NCI-H345 (cell line): Measurements from ENCODE around the gene ABCC5.
"Not testable (repeated sequence)": the region's sequence is repeated elsewhere in the genome, so short reads cannot be mapped to it uniquely, and the experiment has no call there.

Experiments
- DNase-seq: peaks from one replicate; lab custom pipeline; 2025; lab: John Stamatoyannopoulos, UW

Gene ABCC5

DNA sequence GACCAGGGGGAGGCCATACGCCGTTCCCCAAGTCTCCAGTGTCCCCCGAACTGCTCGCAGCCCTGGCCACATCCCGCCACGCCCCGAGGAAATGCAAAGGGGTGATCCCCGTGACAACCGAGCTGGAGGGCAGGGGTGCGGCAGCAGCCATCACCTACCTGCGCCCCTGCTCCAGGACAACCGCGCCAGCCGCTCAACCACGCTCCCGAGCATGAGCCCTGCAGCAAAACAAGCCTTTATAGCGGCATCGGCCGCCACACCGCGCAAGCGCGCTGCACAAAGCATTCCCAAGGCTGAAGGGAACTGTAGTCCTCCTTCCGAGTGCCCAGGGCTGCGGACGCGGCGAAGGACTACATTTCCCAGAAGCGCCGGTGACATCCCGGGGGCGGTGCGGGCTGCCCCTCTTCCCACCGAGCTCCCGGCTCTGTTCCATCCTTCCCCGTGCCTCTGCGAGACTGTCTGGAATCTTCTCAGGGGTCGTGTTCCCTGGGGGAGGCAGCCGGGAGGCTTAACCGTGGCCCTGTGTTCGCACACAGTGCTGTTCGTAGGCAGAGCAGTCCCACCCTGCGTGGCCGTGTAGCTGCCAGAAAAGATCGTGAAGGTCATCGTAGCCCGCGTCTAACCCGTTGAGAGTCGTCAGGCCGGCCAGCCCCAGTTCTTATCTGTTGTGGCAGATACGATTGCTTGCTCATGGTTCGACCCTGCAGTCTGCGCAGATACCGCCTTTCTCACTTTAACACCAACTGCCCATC is at the start of gene ABCC5:
TSS of gene ABCC5 (minus strand) at position 213 of the 752 bp plus-strand sequence. CDS start 3,492 bp downstream, outside the sequence.
- peak; percentile 98 for DNase-seq

DNA sequence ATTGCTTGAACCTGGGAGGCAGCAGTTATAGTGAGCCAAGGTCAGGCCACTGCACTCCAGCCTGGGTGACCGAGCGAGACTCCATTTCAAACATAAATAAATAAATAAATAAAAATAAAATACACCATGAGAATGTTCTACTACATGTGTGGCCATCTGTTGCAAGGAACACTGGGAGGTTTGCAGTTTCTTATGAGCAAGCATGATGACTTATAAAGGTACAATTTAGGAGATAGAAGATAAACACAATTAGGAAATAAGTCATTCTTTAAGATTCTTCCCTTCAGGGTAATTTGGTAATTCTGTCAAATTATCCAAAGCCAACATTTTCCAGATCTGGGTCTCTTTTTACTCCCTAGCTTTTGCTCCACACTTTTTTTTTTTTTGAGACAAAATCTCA is 48.5 kb upstream of the ABCC5 start:
- DNase-seq, result no peak

DNA sequence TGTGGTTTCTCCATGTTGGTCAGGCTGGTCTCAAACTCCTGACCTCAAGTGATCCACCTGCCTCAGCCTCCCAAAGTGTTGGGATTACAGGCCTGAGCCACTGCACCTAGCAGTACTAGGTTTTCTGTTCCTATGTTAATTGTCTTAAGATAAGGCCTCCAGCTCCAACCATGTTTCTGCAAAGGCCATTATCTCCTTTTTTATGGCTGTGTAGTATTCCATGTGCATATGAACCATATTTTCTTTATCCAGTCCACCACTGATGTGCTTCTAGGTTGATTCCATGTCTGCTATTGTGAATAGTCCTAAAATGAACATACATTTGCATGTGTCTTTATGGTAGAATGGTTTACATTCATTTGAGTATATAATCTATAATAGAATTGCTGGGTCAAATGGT is 45.0 kb upstream of the ABCC5 start:
- DNase-seq, result no peak

DNA sequence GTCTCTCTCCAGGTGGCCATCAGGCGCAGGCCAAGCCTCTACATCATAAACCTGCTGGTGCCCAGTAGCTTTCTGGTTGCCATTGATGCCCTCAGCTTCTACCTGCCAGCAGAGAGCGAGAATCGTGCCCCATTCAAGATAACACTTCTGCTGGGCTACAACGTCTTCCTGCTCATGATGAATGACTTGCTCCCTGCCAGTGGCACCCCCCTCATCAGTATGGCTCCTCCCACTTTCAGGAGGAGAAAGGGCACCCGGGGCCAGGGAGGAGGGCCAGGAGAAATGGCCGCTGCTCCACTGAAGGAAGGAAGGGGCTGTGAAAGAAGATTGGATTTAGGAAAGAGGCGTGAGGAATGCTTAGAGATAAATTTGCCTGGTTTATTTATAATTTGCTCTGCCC is 41.7 kb upstream of the ABCC5 start:
- DNase-seq, result no peak

DNA sequence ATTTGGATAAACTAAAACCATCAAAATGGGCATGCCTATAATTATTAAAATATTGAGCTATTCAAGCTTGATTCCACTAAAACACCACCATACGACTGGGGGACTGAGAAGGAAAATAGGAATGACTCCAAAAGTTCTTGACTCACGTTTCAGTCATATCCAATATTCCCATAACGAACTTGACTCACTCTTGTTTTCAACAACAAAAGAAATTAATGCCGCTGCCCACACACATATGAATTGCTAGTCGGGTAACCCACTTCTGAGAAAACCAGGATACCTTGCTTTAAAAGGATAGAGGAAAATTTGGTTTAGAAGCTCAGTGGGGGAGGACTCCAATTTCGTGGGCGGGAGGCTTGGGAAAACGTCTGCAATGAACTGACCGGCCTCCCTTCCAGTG is 40.3 kb upstream of the ABCC5 start:
- DNase-seq, result no peak

DNA sequence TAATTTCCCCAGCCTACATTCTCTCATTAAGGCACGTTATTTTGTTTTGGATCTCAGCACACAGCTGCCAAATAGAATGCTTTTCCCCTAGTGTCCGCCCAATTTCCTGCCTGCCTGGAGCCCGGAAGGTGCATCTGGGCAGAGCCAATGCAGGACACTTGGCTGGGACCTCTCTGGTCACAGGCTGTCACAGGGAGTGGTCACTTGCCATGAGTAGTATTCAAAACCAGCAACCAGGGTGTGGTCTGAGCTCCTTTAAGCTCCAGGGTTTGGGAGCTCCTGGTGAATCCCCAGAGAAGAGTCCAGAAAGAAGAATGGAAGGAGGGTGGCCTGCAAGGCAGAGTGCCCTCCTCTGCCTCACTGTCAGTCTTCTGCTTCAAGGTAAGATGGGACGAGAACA is 35.1 kb upstream of the ABCC5 start, which contains the start of gene HTR3C:
TSS of gene HTR3C (plus strand) at position 281 of the 400 bp plus-strand sequence. CDS start at position 315, 34 bp downstream.
- no peak for DNase-seq

DNA sequence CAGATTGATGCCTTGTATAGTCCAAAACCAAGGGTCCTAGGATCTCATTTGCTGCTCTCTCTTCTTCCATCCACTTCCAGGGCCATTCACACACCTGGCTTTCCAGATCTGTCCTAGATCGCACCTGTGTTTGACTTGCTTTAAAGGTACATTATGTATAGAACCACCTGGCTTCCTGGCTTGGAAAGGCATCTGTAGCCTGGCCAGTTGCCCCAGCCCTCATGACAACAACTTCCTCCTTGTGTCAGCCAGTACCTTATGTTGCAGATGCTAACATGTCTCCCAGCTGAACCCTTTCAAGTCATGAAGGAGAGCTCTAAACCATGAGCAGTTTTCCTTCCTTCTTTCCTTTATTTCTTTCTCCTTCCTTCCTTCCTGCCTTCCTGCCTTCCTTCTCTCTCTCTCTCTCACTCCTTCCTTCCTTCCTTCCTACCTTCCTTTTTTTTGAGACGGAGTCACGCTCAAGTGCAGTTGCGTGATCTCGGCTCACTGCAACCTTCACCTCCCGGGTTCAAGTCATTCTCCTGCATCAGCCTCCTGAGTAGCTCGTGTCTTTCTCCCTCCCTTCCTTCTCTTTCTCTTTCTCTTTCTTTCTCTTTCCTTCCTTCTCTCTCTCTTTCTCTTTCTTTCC is 32.6 kb upstream of the ABCC5 start:
- DNase-seq, result peak; percentile 54

DNA sequence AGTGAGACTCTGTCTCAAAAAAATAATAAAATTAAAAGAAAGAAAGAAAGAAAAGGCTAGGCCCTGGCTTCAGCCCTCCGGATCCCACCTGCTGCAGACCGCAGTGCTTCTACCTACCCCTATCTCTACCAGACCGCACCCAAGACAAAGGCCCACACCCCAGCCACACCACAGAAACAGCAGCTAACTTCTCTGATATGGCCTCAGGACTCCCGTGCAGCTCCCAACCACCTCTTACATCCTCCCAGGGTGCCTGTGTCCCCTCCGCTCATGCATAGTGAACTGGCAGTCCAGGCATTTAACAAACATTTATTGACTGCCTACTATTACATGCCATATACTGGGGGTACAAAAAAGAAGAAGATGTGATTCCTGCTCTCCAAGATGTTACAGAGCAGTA is 28.3 kb upstream of the ABCC5 start:
- no peak for DNase-seq

DNA sequence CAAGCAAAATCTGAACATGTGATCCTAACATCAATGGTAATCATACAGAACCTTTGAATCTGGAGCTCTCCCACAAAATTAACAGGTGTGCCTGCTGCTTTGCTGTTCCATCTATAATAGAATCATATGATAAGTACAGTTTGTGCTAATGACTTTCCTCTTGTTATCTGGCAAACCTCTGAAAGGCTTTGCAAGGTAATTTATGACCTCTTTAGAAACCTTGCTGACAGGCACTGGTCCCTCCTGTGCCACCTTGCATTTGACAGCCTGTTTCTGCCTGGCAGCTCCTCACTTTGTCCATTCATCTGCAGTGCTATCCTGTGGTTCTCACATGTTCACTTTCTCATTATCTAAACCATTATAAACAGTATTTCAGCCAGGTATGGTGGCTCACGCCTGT is 24.9 kb upstream of the ABCC5 start:
- peak; percentile 39 for DNase-seq

DNA sequence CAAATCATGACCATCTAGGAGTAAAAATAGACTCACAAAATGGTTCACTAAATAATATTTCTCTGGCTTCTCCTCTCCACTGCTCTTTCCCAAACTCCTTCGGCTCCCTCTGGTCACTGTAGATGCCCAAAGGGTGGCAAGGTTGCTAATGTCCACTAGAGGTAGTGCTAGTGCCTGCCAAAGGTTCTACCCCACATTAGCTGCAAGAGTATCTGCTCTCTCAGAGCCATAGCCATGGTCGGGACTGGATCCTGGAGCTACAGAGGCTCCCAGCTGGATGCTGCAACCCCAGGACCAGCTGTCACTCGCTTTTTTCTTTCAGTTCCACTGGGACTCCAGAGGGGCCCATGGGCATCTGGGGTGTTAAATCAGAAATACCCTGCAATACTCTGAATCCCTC is 22.3 kb upstream of the ABCC5 start:
- DNase-seq, result no peak

DNA sequence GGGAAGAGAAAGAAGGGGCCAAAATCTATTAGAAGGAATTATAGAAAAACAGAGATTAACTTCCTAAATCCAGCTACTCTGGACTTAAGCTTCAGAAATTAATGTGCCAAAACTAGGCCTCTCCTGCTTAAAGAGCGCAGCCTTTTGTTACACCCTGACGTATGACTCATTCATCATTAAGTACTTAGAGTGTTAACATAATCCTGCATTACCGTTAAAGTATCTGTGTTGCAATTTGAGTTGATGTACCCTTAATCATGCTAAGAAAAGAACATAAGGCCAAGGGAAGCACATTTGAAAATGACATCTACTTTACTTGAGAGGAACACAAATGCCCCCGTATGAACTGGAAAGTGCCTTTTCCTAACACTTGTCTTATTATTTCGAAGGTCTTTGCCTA is 21.7 kb upstream of the ABCC5 start:
- no peak for DNase-seq

DNA sequence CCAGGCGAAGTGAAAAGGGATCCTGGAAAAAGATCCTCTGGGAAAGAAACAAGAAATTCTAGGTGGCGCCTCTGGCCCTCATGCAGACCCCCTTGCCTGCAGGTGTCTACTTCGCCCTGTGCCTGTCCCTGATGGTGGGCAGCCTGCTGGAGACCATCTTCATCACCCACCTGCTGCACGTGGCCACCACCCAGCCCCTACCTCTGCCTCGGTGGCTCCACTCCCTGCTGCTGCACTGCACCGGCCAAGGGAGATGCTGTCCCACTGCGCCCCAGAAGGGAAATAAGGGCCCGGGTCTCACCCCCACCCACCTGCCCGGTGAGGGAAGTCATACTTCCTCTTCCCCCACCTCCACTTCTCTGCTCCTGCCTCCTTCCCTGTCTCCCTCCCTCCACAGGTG is 20.6 kb upstream of the ABCC5 start:
- not testable (repeated sequence) for DNase-seq

DNA sequence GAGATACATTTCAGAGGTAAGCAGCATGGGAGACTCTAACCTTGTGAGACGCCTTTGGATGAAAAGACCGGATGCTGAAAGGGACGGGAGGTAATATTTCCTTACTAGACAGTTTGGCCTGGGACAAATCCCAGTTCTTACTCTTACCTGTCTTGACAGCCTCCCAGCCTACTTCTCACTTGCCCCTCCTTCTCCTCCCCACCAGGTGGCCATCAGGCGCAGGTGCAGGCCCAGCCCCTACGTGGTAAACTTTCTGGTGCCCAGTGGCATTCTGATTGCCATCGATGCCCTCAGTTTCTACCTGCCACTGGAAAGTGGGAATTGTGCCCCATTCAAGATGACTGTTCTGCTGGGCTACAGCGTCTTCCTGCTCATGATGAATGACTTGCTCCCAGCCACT is 20.1 kb upstream of the ABCC5 start:
- no peak for DNase-seq

DNA sequence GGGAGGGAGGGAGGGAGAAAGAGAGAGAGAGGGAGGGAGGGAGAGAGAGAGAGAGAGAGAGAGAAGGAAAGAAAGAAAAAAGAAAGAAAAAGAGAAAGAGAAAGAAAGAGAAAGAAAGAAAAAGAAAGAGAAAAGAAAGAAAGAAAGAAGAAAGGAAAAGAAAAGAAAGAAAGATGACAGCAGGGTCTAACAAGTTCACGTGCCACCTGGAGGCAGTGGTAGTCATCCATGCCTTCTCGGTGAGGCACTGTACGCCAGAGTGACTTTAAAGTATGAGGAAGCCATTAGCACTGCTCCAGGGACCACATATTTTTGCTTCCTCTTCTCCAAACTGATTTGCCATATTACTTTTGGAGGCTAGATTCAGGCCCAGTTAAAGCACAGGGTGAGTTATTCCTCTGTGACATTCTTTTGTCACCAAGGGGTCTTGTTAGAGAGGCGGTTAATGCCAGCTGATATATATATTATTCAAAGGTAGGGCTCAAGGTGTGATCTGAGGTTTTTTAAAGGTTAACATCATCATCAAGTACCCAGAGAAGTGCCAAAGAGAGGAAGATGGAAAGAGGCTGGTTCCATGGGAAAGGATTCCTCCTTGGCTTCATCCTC is 13.6 kb upstream of the ABCC5 start, which contains the start of gene HTR3D:
TSS of gene HTR3D (plus strand) at position 556 of the 606 bp plus-strand sequence. CDS start at position 556, 0 bp downstream.
- no peak for DNase-seq

DNA sequence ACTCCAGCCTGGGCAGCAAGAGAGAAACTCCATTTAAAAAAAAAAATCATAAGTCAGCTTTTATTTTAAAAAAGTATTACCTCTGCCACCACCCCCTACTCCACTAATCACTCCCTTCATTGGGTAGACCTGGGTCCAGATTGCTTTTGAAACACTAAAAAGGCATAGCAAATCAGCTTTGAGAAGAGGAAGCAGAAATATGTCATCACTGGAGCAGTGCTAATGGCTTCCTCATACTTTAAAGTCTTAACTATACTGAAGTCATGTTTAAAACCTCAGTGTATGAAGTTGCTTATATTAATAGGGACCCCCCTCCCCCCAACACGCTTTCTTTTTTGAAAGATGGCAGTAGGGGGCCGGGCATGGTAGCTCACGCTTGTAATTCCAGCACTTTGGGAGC is 12.9 kb upstream of the ABCC5 start:
- DNase-seq, result no peak

DNA sequence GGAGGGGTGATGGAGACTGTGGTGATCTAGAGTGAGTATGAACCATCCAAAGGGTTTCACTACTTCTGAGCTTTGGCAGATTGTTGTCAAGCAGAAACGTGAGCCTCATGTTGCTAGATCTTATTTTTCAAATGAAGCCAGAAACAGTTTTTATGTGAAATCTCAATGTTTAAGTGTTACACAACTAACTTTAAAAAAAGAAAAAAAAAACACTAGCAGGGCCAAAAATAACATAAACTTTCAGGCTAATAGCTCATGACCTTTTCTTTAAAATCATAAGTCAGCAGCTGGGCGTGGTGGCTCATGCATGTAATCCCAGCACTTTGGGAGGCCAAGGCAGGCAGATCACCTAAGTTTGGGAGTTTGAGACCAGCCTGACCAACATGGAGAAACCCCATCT is 11.8 kb upstream of the ABCC5 start:
- no peak for DNase-seq

DNA sequence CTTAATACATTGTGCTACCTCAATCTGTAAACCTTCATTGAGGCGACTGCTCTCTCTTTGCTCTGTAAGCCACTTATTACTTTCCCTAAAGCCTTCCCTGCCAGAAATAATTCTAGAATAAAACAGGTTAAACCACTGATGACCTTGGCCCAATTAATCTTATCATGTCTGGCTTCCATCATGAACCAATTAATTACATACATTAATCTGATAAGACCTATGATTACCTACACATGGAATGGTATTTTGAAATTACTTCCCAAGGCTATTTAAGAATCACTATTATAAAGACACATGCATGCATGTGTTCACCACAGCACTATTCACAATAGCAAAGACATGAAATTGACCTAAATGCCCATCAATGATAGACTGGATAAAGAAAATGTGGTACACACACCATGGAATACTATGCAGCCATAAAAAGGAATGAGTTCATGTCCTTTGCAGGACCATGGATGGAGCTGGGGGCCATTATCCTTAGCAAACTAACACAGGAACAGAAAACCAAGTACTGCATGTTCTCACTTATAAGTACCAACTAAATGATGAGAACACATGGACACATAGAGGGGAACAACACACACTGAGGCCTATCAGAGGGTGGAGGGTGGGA is 10.7 kb upstream of the ABCC5 start:
- not testable (repeated sequence) for DNase-seq

DNA sequence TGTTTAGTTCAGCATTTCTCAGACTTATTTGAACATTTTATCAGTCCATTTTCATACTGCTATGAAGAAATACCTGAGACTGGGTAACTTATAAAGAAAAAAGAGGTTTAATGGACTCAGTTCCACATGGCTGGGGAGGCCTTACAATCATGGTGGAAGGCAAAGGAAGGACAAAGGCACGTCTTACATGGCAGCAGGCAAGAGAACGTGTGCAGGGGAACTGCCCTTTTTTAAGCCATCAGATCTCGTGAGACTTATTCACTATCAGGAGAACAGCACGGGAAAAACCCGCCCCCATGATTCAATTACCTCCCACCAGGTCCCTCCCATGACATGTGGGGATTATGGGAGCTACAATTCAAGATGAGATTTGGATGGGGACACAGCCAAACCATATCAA is 7.6 kb upstream of the ABCC5 start:
- DNase-seq, result not testable (repeated sequence)

DNA sequence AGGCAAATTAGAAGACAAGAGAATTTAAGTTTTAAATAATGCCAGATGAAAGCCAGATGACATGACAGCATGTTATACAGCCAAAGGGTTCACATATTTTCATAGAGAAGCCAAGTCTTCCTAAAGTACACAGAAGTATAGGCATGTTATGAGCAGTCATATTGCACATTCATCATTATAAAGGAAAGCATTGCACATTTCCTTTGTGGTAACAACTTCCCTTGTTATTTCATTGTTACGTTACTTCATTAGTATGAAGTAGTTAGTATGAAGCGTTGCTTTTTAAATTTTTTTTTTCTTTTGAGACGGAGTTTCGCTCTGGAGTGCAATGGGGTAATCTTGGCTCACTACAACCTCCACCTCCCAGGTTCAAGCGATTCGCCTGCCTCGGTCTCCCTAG is 4.6 kb upstream of the ABCC5 start:
- no peak for DNase-seq

DNA sequence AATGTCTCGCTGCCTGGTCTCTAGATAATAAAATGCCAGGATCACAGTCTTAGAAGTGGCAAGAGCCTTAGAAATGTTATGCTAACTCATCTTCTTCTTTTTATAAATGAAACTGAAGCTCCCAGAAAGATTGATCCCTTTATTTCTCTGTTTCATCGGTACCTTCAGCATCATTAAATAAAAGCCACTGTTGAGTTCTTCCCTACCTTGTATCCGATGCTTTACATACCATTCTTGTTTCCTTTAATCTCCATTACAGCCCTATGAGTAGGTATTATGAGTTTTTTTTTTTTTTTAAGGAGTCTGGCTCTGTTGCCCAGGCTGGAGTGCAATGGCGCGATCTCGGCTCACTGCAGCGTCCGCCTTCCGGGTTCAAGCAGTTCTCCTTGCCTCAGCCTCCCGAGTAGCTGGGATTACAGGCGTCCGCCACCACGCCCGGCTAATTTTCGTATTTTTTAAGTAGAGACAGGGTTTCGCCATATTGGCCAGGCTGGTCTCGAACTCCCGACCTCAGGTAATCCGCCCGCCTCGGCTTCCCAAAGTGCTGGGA is 815 bp upstream of the ABCC5 start:
- DNase-seq, result no peak

DNA sequence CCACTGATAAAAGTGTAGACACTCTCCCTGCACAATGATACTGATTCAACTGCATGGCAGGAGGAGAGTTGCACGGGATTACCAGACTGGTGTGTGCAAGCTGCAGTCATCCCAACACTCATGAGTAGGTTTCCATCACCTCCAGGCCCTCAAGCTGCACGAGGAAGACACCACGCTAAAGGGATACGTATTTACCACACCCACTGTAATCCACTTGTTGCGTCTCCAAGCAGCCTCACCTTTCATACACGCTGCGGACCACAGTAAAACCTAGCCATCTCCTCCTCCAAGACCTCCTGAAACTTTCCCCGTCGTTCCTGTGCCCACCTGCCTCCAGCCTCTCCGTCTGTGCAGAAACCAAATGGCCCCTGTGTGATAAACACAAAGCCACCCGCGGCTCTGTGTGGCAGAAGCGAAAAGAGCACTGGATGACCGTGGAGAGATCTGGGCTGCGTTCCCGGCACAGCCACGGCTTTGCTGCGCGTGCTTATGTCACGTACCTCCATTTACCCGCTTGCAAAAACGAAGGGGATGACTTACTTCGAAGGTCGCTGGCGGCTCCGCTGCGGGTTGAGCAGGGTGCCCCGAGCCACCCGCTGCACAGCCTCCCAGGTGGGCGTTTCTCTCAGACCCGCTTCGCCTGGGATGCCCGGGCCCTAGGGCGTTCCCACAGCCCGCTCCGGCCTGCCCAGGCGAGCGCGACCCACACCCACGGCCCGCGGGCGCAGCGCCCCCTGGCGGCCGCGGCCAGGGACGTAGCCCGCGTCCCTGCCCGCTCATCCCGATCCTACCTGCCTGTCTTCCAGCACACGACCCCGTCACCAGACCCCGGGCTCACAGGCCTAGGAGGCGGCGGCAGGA is 643 bp downstream of the ABCC5 start:
- DNase-seq, result peak; percentile 73
